Vagina (tissue), 2 donors: ENCODE results near the gene CBLL1.

Experiments used
- CTCF ChIP-seq, 3 experiments: fragments of 450-650 bp in 2 of 3; fragments of 200-600 bp in 1 of 3; sonication (generic) in 1 of 3; IDR thresholded peaks; one replicate each; pipeline ENCODE4 v1.5.1; 2017 to 2019; ENCODE audit warnings: antibody characterized with exemption in 3 of 3, mild to moderate bottlenecking in 2 of 3, moderate library complexity in 2 of 3
- POLR2AphosphoS5 ChIP-seq, 2 donors: sonication (generic); formaldehyde crosslinking; IDR thresholded peaks; one replicate each; pipeline ENCODE4 v1.9.0; 2017; ENCODE audit warnings: antibody characterized with exemption in 2 of 2, mild to moderate bottlenecking in 2 of 2, low read depth in 1 of 2; ENCODE audit not compliant: insufficient read depth in 1 of 2

DNA sequence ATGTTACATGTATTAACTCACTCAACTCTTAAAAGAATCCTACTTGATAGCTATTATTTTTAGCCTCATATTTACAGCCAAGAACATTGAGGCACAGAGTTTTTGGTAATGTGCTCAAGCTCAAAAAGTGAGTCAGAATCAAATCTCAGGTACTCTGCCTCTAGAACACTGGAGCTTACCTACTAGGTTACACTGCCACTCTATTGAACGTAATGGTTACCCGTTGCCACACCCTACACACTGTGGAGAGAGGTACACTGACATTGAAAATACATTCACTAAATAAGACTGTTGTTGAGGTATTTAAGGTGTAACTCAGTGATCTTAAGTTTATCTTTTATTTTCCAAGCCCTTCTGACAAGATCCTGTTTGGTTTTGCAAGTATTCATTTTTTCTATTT, 41.2 kb downstream of the CBLL1 start:
- no peak for TF ChIP-seq CTCF (IDR thresholded peaks at IDR 0.05)
- no peak for TF ChIP-seq POLR2AphosphoS5 (IDR thresholded peaks at IDR 0.05; ENCODE audit: insufficient read depth in 1 of 2, low read depth in 1 of 2)
